Erythroblast (primary cell): ENCODE data around the gene TAF7.
"Not testable (repeated sequence)": the region's sequence is repeated elsewhere in the genome, so short reads cannot be mapped to it uniquely, and the experiment has no call there.

Source experiments
- GATA1 ChIP-seq: IDR thresholded peaks from 2 replicates; pipeline ENCODE4 v1.6.1; 2011; ENCODE audit warnings: low read depth, mild to moderate bottlenecking, control low read depth, low read length, moderate library complexity
- POLR2A ChIP-seq: IDR thresholded peaks from 2 replicates; pipeline ENCODE4 v1.6.1; 2011; ENCODE audit warnings: mild to moderate bottlenecking, low read length

GRCh38 chr5:141346017-141346416, 25.4 kb upstream of the TAF7 start:
- TF ChIP-seq POLR2A, GATA1: not testable (repeated sequence)
